Smooth muscle cell (in vitro differentiated cells): ENCODE measurements around the gene OMG. TPM values are rescaled to one million over a fixed set of nuclear protein-coding genes. Genes with fewer than 3 reads are reported as not detected.

ENCODE experiments used
- DNase-seq: peaks from one replicate; lab custom pipeline; 2025; ENCODE audit not compliant: unreplicated experiment; lab: John Stamatoyannopoulos, UW
- H2AFZ ChIP-seq: fragments of 200-600 bp; sonication (generic); 2 replicates; pipeline ENCODE4 v1.6.0; 2016; ENCODE audit warnings: antibody characterized with exemption, low read depth, mild to moderate bottlenecking
- H3F3A ChIP-seq: fragments of 200-600 bp; sonication (generic); 2 replicates; pipeline ENCODE4 v1.6.0; 2017; ENCODE audit warnings: antibody characterized with exemption, low read depth
- H3K27ac ChIP-seq: fragments of 200-600 bp; sonication (generic); 2 replicates; pipeline ENCODE4 v1.5.1; 2016; ENCODE audit warnings: low read depth, mild to moderate bottlenecking
- H3K27me3 ChIP-seq: fragments of 200-600 bp; sonication (generic); 2 replicates; pipeline ENCODE4 v1.6.1; 2016; ENCODE audit warnings: low read depth, mild to moderate bottlenecking
- H3K36me3 ChIP-seq: fragments of 200-600 bp; sonication (generic); 2 replicates; pipeline ENCODE4 v1.5.1; 2016; ENCODE audit warnings: low read depth
- H3K4me1 ChIP-seq: fragments of 200-600 bp; sonication (generic); 2 replicates; pipeline ENCODE4 v1.5.1; 2016; ENCODE audit warnings: low read depth
- H3K4me2 ChIP-seq: fragments of 200-600 bp; sonication (generic); 2 replicates; pipeline ENCODE4 v1.6.0; 2016; ENCODE audit warnings: mild to moderate bottlenecking
- H3K4me3 ChIP-seq: fragments of 200-600 bp; sonication (generic); 2 replicates; pipeline ENCODE4 v1.5.1; 2016; ENCODE audit warnings: mild to moderate bottlenecking
- H3K79me2 ChIP-seq: fragments of 200-600 bp; sonication (generic); 2 replicates; pipeline ENCODE4 v1.6.0; 2016; ENCODE audit warnings: low read depth, mild to moderate bottlenecking
- H3K9ac ChIP-seq: fragments of 200-600 bp; sonication (generic); 2 replicates; pipeline ENCODE4 v1.6.0; 2016; ENCODE audit warnings: low read depth
- H3K9me3 ChIP-seq: fragments of 200-600 bp; sonication (generic); replicated peaks from 2 replicates; pipeline ENCODE4 v1.5.1; 2016; ENCODE audit warnings: low read depth
- H4K20me1 ChIP-seq: fragments of 200-600 bp; sonication (generic); 2 replicates; pipeline ENCODE4 v1.6.0; 2016; ENCODE audit warnings: low read depth
- CTCF ChIP-seq: fragments of 200-600 bp; sonication (generic); IDR thresholded peaks from 2 replicates; pipeline ENCODE4 v1.5.1; 2017; ENCODE audit warnings: borderline replicate concordance, mild to moderate bottlenecking, antibody characterized with exemption; ENCODE audit not compliant: insufficient read depth, poor library complexity, severe bottlenecking
- WGBS: methylation state at CpG from one replicate; pipeline ENCODE4 v1.1.7; 2016; ENCODE audit warnings: low lambda C conversion rate; 5-methylcytosine and 5-hydroxymethylcytosine counted together
- polyA plus RNA-seq: library from polyadenylated mRNA; unstranded; fragments of >200 nt; fragmentation: Nextera tagmentation; extraction: Ambion mirVana; gene quantifications from 2 replicates; pipeline ENCODE4 v1.2.1, GENCODE V29; 2016
- total RNA-seq: library from RNA; depleted of rRNA; stranded (reverse); fragments of >200 nt; gene quantifications from 2 replicates; pipeline ENCODE4 v1.2.3, GENCODE V29; 2014

Gene OMG
- total and polyA plus RNA-seq, 2 experiments from 2014 or later = 0.57 TPM; not detected in 1

GRCh38 chr17:31281061-31281460 is 16.0 kb downstream of the OMG start:
- Histone ChIP-seq H2AFZ (no peak overlapping the region), H3K9ac (no peak overlapping the region), H3K4me3 (no peak overlapping the region), H3K4me1 (no peaks in the 10 kb centered on the region), H3K79me2 (no peaks in the 10 kb centered on the region), H4K20me1 (peaks cover 18% of the 10 kb centered on the region), H3K27me3 (no peaks in the 10 kb centered on the region), H3K27ac (no peak overlapping the region), H3K4me2 (no peak overlapping the region), H3F3A (no peaks in the 10 kb centered on the region), H3K36me3 (no peaks in the 10 kb centered on the region), H3K9me3 (no peaks in the 10 kb centered on the region)
- no peak for DNase-seq
- 97% methylated on average over 2 of the region's 2 CpGs for WGBS
- no peak for TF ChIP-seq CTCF

DNA sequence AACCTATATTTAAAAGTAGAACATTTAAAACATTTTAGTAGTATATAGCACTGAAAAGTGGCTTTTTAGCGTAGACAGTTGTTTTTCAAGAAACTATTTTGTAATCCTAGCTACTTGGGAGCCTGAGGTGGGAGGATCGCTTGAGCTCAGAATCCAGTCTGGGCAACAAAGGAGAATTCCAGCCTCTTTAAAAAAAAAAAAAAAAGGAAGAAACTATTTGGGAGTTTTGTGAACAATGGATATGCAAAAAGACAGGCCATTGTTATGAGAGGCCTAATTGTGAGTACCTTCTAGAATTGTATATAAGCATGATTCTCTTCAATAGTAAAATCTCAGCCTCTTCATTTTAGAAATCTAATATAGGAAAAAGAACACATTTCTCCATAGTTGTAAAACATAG is 17.6 kb downstream of the OMG start:
- no peak for DNase-seq
- Histone ChIP-seq H4K20me1 (peaks cover 9% of the 10 kb centered on the region), H3F3A (no peaks in the 10 kb centered on the region), H3K27me3 (no peaks in the 10 kb centered on the region), H3K9ac (no peak overlapping the region), H3K4me2 (no peak overlapping the region), H3K4me3 (no peak overlapping the region), H3K27ac (no peak overlapping the region), H3K9me3 (no peaks in the 10 kb centered on the region), H3K36me3 (peaks cover 2% of the 10 kb centered on the region), H3K4me1 (no peaks in the 10 kb centered on the region), H3K79me2 (no peaks in the 10 kb centered on the region), H2AFZ (no peak overlapping the region)
- TF ChIP-seq CTCF = no peak
- 90% methylated on average over 2 of the region's 2 CpGs for WGBS

DNA sequence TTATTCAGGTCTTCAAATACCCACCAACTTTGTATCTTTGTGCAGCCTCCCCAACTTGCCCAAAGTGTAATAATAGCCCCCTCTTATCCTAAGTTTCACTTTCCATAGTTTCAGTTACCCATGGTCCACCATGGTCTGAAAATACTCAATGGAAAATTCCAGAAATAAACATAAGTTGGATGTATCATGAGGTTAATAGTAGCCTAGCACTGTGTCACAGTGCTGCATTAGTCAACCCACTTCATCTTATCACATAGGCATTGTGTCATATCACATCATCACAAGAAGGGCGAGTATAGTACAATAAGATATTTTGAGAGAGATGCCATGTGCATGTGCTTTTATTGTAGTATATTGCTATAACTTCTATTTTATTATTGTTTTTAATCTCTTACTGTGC is 21.9 kb downstream of the OMG start:
- 83% methylated on average over 1 of the region's 1 CpG for WGBS
- peaks cover 2% of the 10 kb centered on the region for H3K36me3 ChIP-seq
- DNase-seq = no peak
- H3K27ac ChIP-seq = peak overlapping the region; percentile 36
- no peaks in the 10 kb centered on the region for H3K9me3 ChIP-seq
- H3K4me2 ChIP-seq = no peak overlapping the region
- H3K9ac ChIP-seq = no peak overlapping the region
- H3K4me1 ChIP-seq = no peaks in the 10 kb centered on the region
- TF ChIP-seq CTCF = no peak
- H3K27me3 ChIP-seq = no peaks in the 10 kb centered on the region
- no peaks in the 10 kb centered on the region for H3K79me2 ChIP-seq
- H2AFZ ChIP-seq = no peak overlapping the region
- no peak overlapping the region for H3K4me3 ChIP-seq
- H3F3A ChIP-seq = no peaks in the 10 kb centered on the region
- H4K20me1 ChIP-seq = peaks cover 4% of the 10 kb centered on the region

- no peaks in the 10 kb centered on the region for H3K9me3 ChIP-seq
- H3K4me2 ChIP-seq = no peak overlapping the region
Measured at GRCh38 chr17:31274252-31274651, 22.8 kb downstream of the OMG start.

More at GRCh38 chr17:31274252-31274651, 22.8 kb downstream of the OMG start:
- Histone ChIP-seq H3K4me3 (no peak overlapping the region), H4K20me1 (peaks cover 13% of the 10 kb centered on the region), H3K9ac (no peak overlapping the region), H3K27me3 (no peaks in the 10 kb centered on the region), H3F3A (no peaks in the 10 kb centered on the region), H3K36me3 (peaks cover 2% of the 10 kb centered on the region), H3K4me1 (peaks cover 3% of the 10 kb centered on the region), H3K79me2 (no peaks in the 10 kb centered on the region), H3K27ac (peak overlapping the region; percentile 36), H2AFZ (no peak overlapping the region)
- DNase-seq = no peak
- 86% methylated on average over 2 of the region's 2 CpGs for WGBS
- TF ChIP-seq CTCF = no peak
